ENCODE measurements around the gene FAM120A. TPM values are rescaled to one million over a fixed set of nuclear protein-coding genes. Genes with fewer than 3 reads are reported as not detected.
A peak's percentile ranks its signal among the peaks of the same experiment; 100 is the strongest.

Gene FAM120A
- polyA plus RNA-seq, 4 donors = 36.2 to 85.8 (median 65.6) TPM

GRCh38 chr9:93493949-93494348, 42.5 kb downstream of the FAM120A start:
- Histone ChIP-seq H3K27me3 (ENCODE audit: control insufficient read depth in 3 of 3, insufficient read depth in 3 of 3, low read length in 3 of 3) (no peaks in the 10 kb centered on the region), H3K36me3 (ENCODE audit: control insufficient read depth in 3 of 3, insufficient read depth in 2 of 3, low read depth in 1 of 3, low read length in 3 of 3) (peaks cover 8 to 53% (median 8%) of the 10 kb centered on the region in 3 donors), H3K27ac (ENCODE audit: low read depth in 1 of 3, low read length in 2 of 3) (peak overlapping the region in 1 of 3 donors; percentile 58), H3K9me3 (ENCODE audit: control insufficient read depth in 2 of 2, insufficient read depth in 1 of 2, low read depth in 1 of 2, low read length in 1 of 2) (no peaks in the 10 kb centered on the region), H3K4me3 (ENCODE audit: low read depth in 1 of 3, low read length in 3 of 3) (no peak overlapping the region), H3K4me1 (ENCODE audit: control insufficient read depth in 3 of 3, insufficient read depth in 2 of 3, low read depth in 1 of 3, low read length in 2 of 3) (peaks cover 0 to 14% (median 0%) of the 10 kb centered on the region in 3 donors)
- DNase-seq (peak; percentile 60 to 80), FAIRE-seq (no peak)
- 70 to 80% (median 79%) methylated on average over 12 of the region's 12 CpGs for WGBS, 3 donors

- Histone ChIP-seq H3K4me3 (ENCODE audit: low read depth in 1 of 3, low read length in 3 of 3) (no peak overlapping the region), H3K9me3 (ENCODE audit: control insufficient read depth in 2 of 2, insufficient read depth in 1 of 2, low read depth in 1 of 2, low read length in 1 of 2) (no peaks in the 10 kb centered on the region), H3K4me1 (ENCODE audit: control insufficient read depth in 3 of 3, insufficient read depth in 2 of 3, low read depth in 1 of 3, low read length in 2 of 3) (peaks cover 0 to 14% (median 2%) of the 10 kb centered on the region in 3 donors), H3K27ac (ENCODE audit: low read depth in 1 of 3, low read length in 2 of 3) (no peak overlapping the region), H3K27me3 (ENCODE audit: control insufficient read depth in 3 of 3, insufficient read depth in 3 of 3, low read length in 3 of 3) (no peaks in the 10 kb centered on the region), H3K36me3 (ENCODE audit: control insufficient read depth in 3 of 3, insufficient read depth in 2 of 3, low read depth in 1 of 3, low read length in 3 of 3) (peaks cover 6 to 62% (median 7%) of the 10 kb centered on the region in 3 donors)
- DNase-seq (no peak), FAIRE-seq (no peak)
- WGBS, 3 donors = 72 to 91% (median 86%) methylated on average over 3 of the region's 3 CpGs
These were observed 44.8 kb downstream of the FAM120A start for GRCh38 chr9:93496285-93496684.

GRCh38 chr9:93500571-93501298, 49.2 kb downstream of the FAM120A start:
- FAIRE-seq (no peak), DNase-seq (peak in 1 of 2 donors; percentile 12)
- no peak overlapping the region for H3K4me3 ChIP-seq (ENCODE audit: low read depth in 1 of 3, low read length in 3 of 3)
- H3K4me1 ChIP-seq (ENCODE audit: control insufficient read depth in 3 of 3, insufficient read depth in 2 of 3, low read depth in 1 of 3, low read length in 2 of 3) = peaks cover 0 to 8% (median under 1%) of the 10 kb centered on the region in 3 donors
- no peaks in the 10 kb centered on the region for H3K9me3 ChIP-seq (ENCODE audit: control insufficient read depth in 2 of 2, insufficient read depth in 1 of 2, low read depth in 1 of 2, low read length in 1 of 2)
- H3K27me3 ChIP-seq (ENCODE audit: control insufficient read depth in 3 of 3, insufficient read depth in 3 of 3, low read length in 3 of 3) = no peaks in the 10 kb centered on the region
- peaks cover 6 to 40% (median 7%) of the 10 kb centered on the region in 3 donors for H3K36me3 ChIP-seq (ENCODE audit: control insufficient read depth in 3 of 3, insufficient read depth in 2 of 3, low read depth in 1 of 3, low read length in 3 of 3)
- WGBS, 3 donors = 68 to 89% (median 84%) methylated on average over 4 of the region's 4 CpGs
- peak overlapping the region in 2 of 3 donors; percentile 12 to 45 for H3K27ac ChIP-seq (ENCODE audit: low read depth in 1 of 3, low read length in 2 of 3)

DNA sequence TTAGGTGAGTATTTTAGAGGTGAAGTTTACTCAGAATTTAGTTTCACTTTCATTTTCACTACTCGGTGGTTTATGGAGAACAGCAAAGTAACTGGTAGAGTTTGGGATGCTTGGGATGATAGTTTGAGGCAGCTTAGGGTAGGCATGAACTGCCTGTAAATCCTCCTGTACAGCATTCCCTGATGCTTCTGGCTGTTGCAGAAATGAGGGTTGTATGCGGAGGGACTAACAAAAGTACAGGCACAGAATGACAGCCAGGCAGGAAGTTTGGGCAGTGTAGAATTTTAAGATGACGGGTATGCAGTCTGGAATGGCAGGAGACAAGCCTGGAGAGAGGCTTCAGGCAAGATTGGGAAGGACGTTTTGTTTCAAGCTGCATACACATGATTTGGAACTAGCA, 49.9 kb downstream of the FAM120A start:
- H3K27me3 ChIP-seq (ENCODE audit: control insufficient read depth in 3 of 3, insufficient read depth in 3 of 3, low read length in 3 of 3) = no peaks in the 10 kb centered on the region
- peak overlapping the region in 1 of 3 donors; percentile 51 for H3K27ac ChIP-seq (ENCODE audit: low read depth in 1 of 3, low read length in 2 of 3)
- DNase-seq (peak; percentile 32 to 42), FAIRE-seq (no peak)
- no peak overlapping the region for H3K4me3 ChIP-seq (ENCODE audit: low read depth in 1 of 3, low read length in 3 of 3)
- WGBS, 3 donors = 42 to 61% (median 59%) methylated on average over 4 of the region's 4 CpGs
- peaks cover 0 to 10% (median 2%) of the 10 kb centered on the region in 3 donors for H3K4me1 ChIP-seq (ENCODE audit: control insufficient read depth in 3 of 3, insufficient read depth in 2 of 3, low read depth in 1 of 3, low read length in 2 of 3)
- peaks cover 6 to 38% (median 7%) of the 10 kb centered on the region in 3 donors for H3K36me3 ChIP-seq (ENCODE audit: control insufficient read depth in 3 of 3, insufficient read depth in 2 of 3, low read depth in 1 of 3, low read length in 3 of 3)
- no peaks in the 10 kb centered on the region for H3K9me3 ChIP-seq (ENCODE audit: control insufficient read depth in 2 of 2, insufficient read depth in 1 of 2, low read depth in 1 of 2, low read length in 1 of 2)

DNA sequence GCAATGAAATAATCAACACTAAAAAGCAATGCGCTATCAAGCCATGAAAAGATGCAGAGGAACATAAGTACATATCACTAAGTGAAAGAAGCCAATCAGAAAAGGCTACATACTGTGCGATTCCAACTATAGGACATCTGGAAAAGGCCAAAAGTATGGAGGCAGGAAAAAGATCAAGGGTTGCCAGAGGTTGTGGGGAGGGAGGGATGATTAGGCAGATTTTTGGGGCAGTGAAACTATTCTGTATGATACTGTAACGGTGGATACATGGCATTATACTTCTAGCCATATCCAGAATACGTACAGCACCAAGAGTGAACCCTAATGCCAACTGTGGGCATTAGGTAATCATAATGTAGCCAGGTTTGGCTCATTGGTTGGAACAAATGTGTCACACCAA, 51.9 kb downstream of the FAM120A start:
- H3K27me3 ChIP-seq (ENCODE audit: control insufficient read depth in 3 of 3, insufficient read depth in 3 of 3, low read length in 3 of 3) = no peaks in the 10 kb centered on the region
- H3K4me1 ChIP-seq (ENCODE audit: control insufficient read depth in 3 of 3, insufficient read depth in 2 of 3, low read depth in 1 of 3, low read length in 2 of 3) = peaks cover 0 to 10% (median 2%) of the 10 kb centered on the region in 3 donors
- no peaks in the 10 kb centered on the region for H3K9me3 ChIP-seq (ENCODE audit: control insufficient read depth in 2 of 2, insufficient read depth in 1 of 2, low read depth in 1 of 2, low read length in 1 of 2)
- H3K4me3 ChIP-seq (ENCODE audit: low read depth in 1 of 3, low read length in 3 of 3) = no peak overlapping the region
- no peak for DNase-seq
- no peak for FAIRE-seq
- 94 to 96% (median 95%) methylated on average over 4 of the region's 4 CpGs for WGBS, 3 donors
- peaks cover 2 to 36% (median 6%) of the 10 kb centered on the region in 3 donors for H3K36me3 ChIP-seq (ENCODE audit: control insufficient read depth in 3 of 3, insufficient read depth in 2 of 3, low read depth in 1 of 3, low read length in 3 of 3)
- H3K27ac ChIP-seq (ENCODE audit: low read depth in 1 of 3, low read length in 2 of 3) = no peak overlapping the region

GRCh38 chr9:93505541-93506132, 54.2 kb downstream of the FAM120A start:
- WGBS, 3 donors = 36 to 57% (median 47%) methylated on average over 4 of the region's 4 CpGs
- peaks cover 0 to 27% (median 4%) of the 10 kb centered on the region in 3 donors for H3K36me3 ChIP-seq (ENCODE audit: control insufficient read depth in 3 of 3, insufficient read depth in 2 of 3, low read depth in 1 of 3, low read length in 3 of 3)
- DNase-seq (no peak), FAIRE-seq (no peak)
- peaks cover 0 to 10% (median 2%) of the 10 kb centered on the region in 3 donors for H3K4me1 ChIP-seq (ENCODE audit: control insufficient read depth in 3 of 3, insufficient read depth in 2 of 3, low read depth in 1 of 3, low read length in 2 of 3)
- H3K27me3 ChIP-seq (ENCODE audit: control insufficient read depth in 3 of 3, insufficient read depth in 3 of 3, low read length in 3 of 3) = no peaks in the 10 kb centered on the region
- no peaks in the 10 kb centered on the region for H3K9me3 ChIP-seq (ENCODE audit: control insufficient read depth in 2 of 2, insufficient read depth in 1 of 2, low read depth in 1 of 2, low read length in 1 of 2)
- no peak overlapping the region for H3K4me3 ChIP-seq (ENCODE audit: low read depth in 1 of 3, low read length in 3 of 3)
- H3K27ac ChIP-seq (ENCODE audit: low read depth in 1 of 3, low read length in 2 of 3) = no peak overlapping the region

DNA sequence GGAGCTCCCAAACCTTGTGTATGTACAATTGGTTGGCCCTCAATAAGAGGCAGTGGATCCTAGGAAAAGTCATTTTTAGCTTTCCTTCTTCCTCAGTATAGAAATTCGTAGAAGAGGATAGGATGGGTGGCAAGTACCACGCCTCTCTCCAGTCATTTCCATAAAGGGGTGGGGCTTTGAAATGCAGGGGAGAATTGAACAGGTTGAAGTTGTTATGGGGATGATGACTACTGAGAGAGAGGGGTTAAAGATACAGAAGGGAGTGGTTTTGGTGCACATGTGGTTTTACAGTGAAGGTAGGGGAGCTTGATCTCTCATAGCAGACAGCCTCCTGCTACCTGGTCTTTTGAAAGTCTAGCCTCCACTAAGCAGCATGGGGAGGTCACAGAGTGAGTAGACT, 56.3 kb downstream of the FAM120A start:
- FAIRE-seq (no peak), DNase-seq (no peak)
- no peak overlapping the region for H3K27ac ChIP-seq (ENCODE audit: low read depth in 1 of 3, low read length in 2 of 3)
- peaks cover 0 to 5% (median 2%) of the 10 kb centered on the region in 3 donors for H3K4me1 ChIP-seq (ENCODE audit: control insufficient read depth in 3 of 3, insufficient read depth in 2 of 3, low read depth in 1 of 3, low read length in 2 of 3)
- no peaks in the 10 kb centered on the region for H3K9me3 ChIP-seq (ENCODE audit: control insufficient read depth in 2 of 2, insufficient read depth in 1 of 2, low read depth in 1 of 2, low read length in 1 of 2)
- H3K36me3 ChIP-seq (ENCODE audit: control insufficient read depth in 3 of 3, insufficient read depth in 2 of 3, low read depth in 1 of 3, low read length in 3 of 3) = peaks cover 0 to 27% (median 4%) of the 10 kb centered on the region in 3 donors
- no peak overlapping the region for H3K4me3 ChIP-seq (ENCODE audit: low read depth in 1 of 3, low read length in 3 of 3)
- H3K27me3 ChIP-seq (ENCODE audit: control insufficient read depth in 3 of 3, insufficient read depth in 3 of 3, low read length in 3 of 3) = no peaks in the 10 kb centered on the region
- 69 to 81% (median 71%) methylated on average over 2 of the region's 2 CpGs for WGBS, 3 donors

- Histone ChIP-seq H3K4me1 (ENCODE audit: control insufficient read depth in 3 of 3, insufficient read depth in 2 of 3, low read depth in 1 of 3, low read length in 2 of 3) (peaks cover 0 to 5% (median 2%) of the 10 kb centered on the region in 3 donors), H3K36me3 (ENCODE audit: control insufficient read depth in 3 of 3, insufficient read depth in 2 of 3, low read depth in 1 of 3, low read length in 3 of 3) (peaks cover 0 to 29% (median 4%) of the 10 kb centered on the region in 3 donors), H3K27ac (ENCODE audit: low read depth in 1 of 3, low read length in 2 of 3) (no peak overlapping the region), H3K4me3 (ENCODE audit: low read depth in 1 of 3, low read length in 3 of 3) (no peak overlapping the region), H3K27me3 (ENCODE audit: control insufficient read depth in 3 of 3, insufficient read depth in 3 of 3, low read length in 3 of 3) (no peaks in the 10 kb centered on the region), H3K9me3 (ENCODE audit: control insufficient read depth in 2 of 2, insufficient read depth in 1 of 2, low read depth in 1 of 2, low read length in 1 of 2) (no peaks in the 10 kb centered on the region)
- DNase-seq (no peak), FAIRE-seq (no peak)
- WGBS, 3 donors = 83 to 98% (median 97%) methylated on average over 2 of the region's 2 CpGs
These were observed 56.7 kb downstream of the FAM120A start for GRCh38 chr9:93508207-93508606.

All from small intestine (tissue), 7 donors.